K562 (cell line): Measurements from ENCODE around the gene ADAMTS7. TPM values are rescaled to one million over a fixed set of nuclear protein-coding genes. Genes with fewer than 3 reads are reported as not detected.

Source experiments
- ATAC-seq: fragments of 200-7000 bp; cut with Tn5 transposase; 3 replicates; pipeline ENCODE4 v1.9.1; 2020; ENCODE audit warnings: moderate library complexity
- BruUV-seq: library from RNA; stranded (reverse); fragments of 400-500 nt; replicated peaks from 2 replicates; lab custom pipeline; 2021; lab: Mats Ljungman, UMichigan
- CTCF ChIA-PET: fragments of 300-600 bp; formaldehyde crosslinking; extraction: SDS; loops from one replicate; lab custom pipeline; 2021; ENCODE audit warnings: low intra/inter-chr PET ratio; lab: Yijun Ruan, JAX
- POLR2A ChIA-PET: fragments of 300-600, 350-650 bp; sonication (Branson Sonifier 250); formaldehyde crosslinking; extraction: SDS; loops from one replicate; lab custom pipeline; 2021; ENCODE audit warnings: antibody characterized with exemption, inconsistent platforms; lab: Yijun Ruan, JAX
- DNase-seq, 4 experiments: peaks; one replicate each; pipeline versions ENCODE4 v3.0.0 to v3.0.0-alpha.2; 2011 to 2018; ENCODE audit warnings: low spot score in 3 of 4, mixed read lengths in 3 of 4; ENCODE audit errors: extremely low read depth in 1 of 4
- FAIRE-seq: peaks from 2 replicates; lab custom pipeline; 2011; peaks lifted over from hg19 to GRCh38; lab: Jason Lieb, UNC
- H2AFZ ChIP-seq: 2 replicates; pipeline ENCODE4 v1.6.0; 2011; ENCODE audit warnings: low read depth, low read length, control low read depth, inconsistent platforms
- H3K27ac ChIP-seq: fragments of 200-600 bp; 3 replicates; pipeline ENCODE4 v1.8.0; 2011; ENCODE audit warnings: low read depth, mild to moderate bottlenecking, control low read depth, inconsistent platforms, low read length, moderate library complexity, mixed read lengths; ENCODE audit errors: extremely low read depth
- H3K27me3 ChIP-seq, 2 experiments: fragments of 300-600 bp in 1 of 2; 2 replicates in 1 of 2; 3 replicates in 1 of 2; pipeline versions ENCODE4 v1.6.0 to v1.8.0; 2011; ENCODE audit warnings: inconsistent platforms in 2 of 2, low read length in 2 of 2, mild to moderate bottlenecking in 1 of 2, mixed read lengths in 1 of 2, moderate library complexity in 1 of 2; ENCODE audit not compliant: control insufficient read depth in 2 of 2, insufficient read depth in 2 of 2
- H3K36me3 ChIP-seq: fragments of 300-600 bp; 3 replicates; pipeline ENCODE4 v1.8.0; 2011; ENCODE audit warnings: mild to moderate bottlenecking, low read length, inconsistent platforms; ENCODE audit not compliant: control insufficient read depth, insufficient read depth
- H3K4me1 ChIP-seq, 2 experiments: fragments of 200-600 bp in 1 of 2; replicated peaks in 1 of 2; 2 replicates in 1 of 2; 3 replicates in 1 of 2; pipeline versions ENCODE4 v1.5.1 to v1.8.0; 2011; ENCODE audit warnings: inconsistent platforms in 2 of 2, low read length in 2 of 2, mild to moderate bottlenecking in 1 of 2, mixed read lengths in 1 of 2, moderate library complexity in 1 of 2; ENCODE audit not compliant: control insufficient read depth in 2 of 2, insufficient read depth in 2 of 2
- H3K4me2 ChIP-seq: 2 replicates; pipeline ENCODE4 v1.6.1; 2011; ENCODE audit warnings: low read length, control low read depth, inconsistent platforms, mixed read lengths; ENCODE audit not compliant: insufficient read depth
- H3K4me3 ChIP-seq: fragments of 200-600 bp; sonication (generic), shearing (Covaris generic); 2 replicates; pipeline ENCODE4 v1.5.1; 2016; ENCODE audit warnings: control low read depth, inconsistent platforms
- H3K79me2 ChIP-seq: fragments of 200-600 bp; 3 replicates; pipeline ENCODE4 v1.8.0; 2011; ENCODE audit warnings: low read length, inconsistent platforms; ENCODE audit not compliant: control insufficient read depth, insufficient read depth
- H3K9ac ChIP-seq, 2 experiments: 2 replicates each; pipeline versions ENCODE4 v1.6.0 to v1.6.1; 2011; ENCODE audit warnings: low read depth in 2 of 2, low read length in 2 of 2, control low read depth in 1 of 2, inconsistent platforms in 1 of 2, mild to moderate bottlenecking in 1 of 2, mixed read lengths in 1 of 2; ENCODE audit not compliant: insufficient read depth in 1 of 2
- H3K9me1 ChIP-seq: one replicate; pipeline ENCODE4 v1.6.0; 2011; ENCODE audit warnings: inconsistent platforms, mild to moderate bottlenecking, low read length, moderate library complexity; ENCODE audit not compliant: control insufficient read depth, insufficient read depth
- H3K9me3 ChIP-seq: replicated peaks from 2 replicates; pipeline ENCODE4 v1.5.1; 2011; ENCODE audit warnings: low read depth, low read length, inconsistent platforms; ENCODE audit not compliant: control insufficient read depth, insufficient read depth
- H4K20me1 ChIP-seq: replicated peaks from 2 replicates; pipeline ENCODE4 v1.6.1; 2011; ENCODE audit warnings: low read length, inconsistent platforms, mixed read lengths; ENCODE audit not compliant: control insufficient read depth, insufficient read depth
- CBX2 ChIP-seq: fragments of 200-600 bp; sonication (generic); IDR thresholded peaks from one replicate; pipeline ENCODE4 v1.6.1; 2012; ENCODE audit warnings: mild to moderate bottlenecking, low read length, inconsistent platforms; ENCODE audit not compliant: insufficient read depth, poor library complexity, severe bottlenecking
- NR3C1 ChIP-seq: sonication (generic); formaldehyde crosslinking; IDR thresholded peaks from 2 replicates; pipeline ENCODE4 v1.8.1; 2022; ENCODE audit warnings: missing genetic modification reagents
- RERE ChIP-seq: sonication (generic); formaldehyde crosslinking; IDR thresholded peaks from 2 replicates; pipeline ENCODE4 v1.8.0; 2023; ENCODE audit warnings: missing genetic modification reagents, mild to moderate bottlenecking, borderline replicate concordance
- ZFPM2 ChIP-seq: fragments of 250-450 bp; sonication (Bioruptor Pico); IDR thresholded peaks from 2 replicates; pipeline ENCODE4 v1.5.1; 2022; ENCODE audit warnings: mild to moderate bottlenecking
- WGBS: fragments of 100-300 bp; shearing (Covaris generic); methylation state at CpG from one replicate; pipeline ENCODE4 v1.1.6; 2016; ENCODE audit warnings: low coverage, mixed read lengths; ENCODE audit not compliant: insufficient coverage; ENCODE audit errors: missing lambda C conversion rate; 5-methylcytosine and 5-hydroxymethylcytosine counted together
- in situ Hi-C: fragments of 300-500 bp; cut with MboI; formaldehyde crosslinking; loops from 4 replicates; pipeline ENCODE4 v1.15.0; 2018; ENCODE audit warnings: inconsistent platforms, mixed read lengths
- intact Hi-C: fragments of 100-400 bp; cut with micrococcal nuclease; formaldehyde crosslinking; loops from 2 replicates; pipeline ENCODE4 v1.14.2; 2022
- polyA plus RNA-seq, 8 experiments: library from polyadenylated mRNA; depleted of rRNA in 4 of 8; stranded (reverse) in 5 of 8; unstranded in 3 of 8; fragments of >200 nt; fragmentation: Nextera tagmentation in 2 of 8; fragmentation: Illumina TruSeq in 1 of 8; extraction: Ambion mirVana in 2 of 8; extraction: Trizol in 1 of 8; gene quantifications; 2 replicates each; pipeline versions ENCODE4 v1.2.1 to v1.2.3, GENCODE V29; 2011 to 2014; ENCODE audit warnings: inconsistent platforms in 1 of 8, missing spikeins in 1 of 8
- total RNA-seq, 7 experiments: library from RNA; depleted of rRNA in 6 of 7; stranded (reverse); fragments of >200 nt in 6 of 7; fragmentation: Illumina TruSeq in 2 of 7; extraction: Trizol in 2 of 7; gene quantifications; 2 replicates each; pipeline versions ENCODE4 v1.2.1 to v1.2.3, GENCODE V29; 2011 to 2021; ENCODE audit warnings: low replicate concordance in 1 of 7

ADAMTS7 gene
- total and polyA plus RNA-seq, 9 of the 15 experiments (the other 6 are each of a cell fraction or from before 2014, with no cell fraction given): 0.05 to 0.07 TPM; not detected in 7

DNA sequence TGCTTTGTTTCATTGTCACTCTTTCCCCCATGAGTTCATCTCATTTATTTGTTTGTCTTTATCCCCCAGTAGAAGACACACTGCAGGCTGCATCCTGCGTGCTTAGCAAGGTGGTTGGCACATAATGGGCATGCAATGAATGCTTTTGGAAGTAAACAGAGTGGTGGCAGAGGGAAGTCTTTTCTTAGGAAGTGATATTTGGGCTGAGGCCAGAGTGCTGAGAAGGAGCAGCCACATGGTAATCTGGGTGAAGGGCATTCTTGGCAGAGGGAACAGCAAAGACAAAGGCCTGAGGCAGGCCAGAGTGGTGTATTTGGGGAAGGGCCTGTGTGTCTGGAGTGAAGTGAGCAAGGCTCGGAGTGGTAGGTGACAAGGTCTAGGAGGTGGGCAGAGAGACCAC, 17.7 kb upstream of the ADAMTS7 start:
- Histone ChIP-seq H3K9ac (no peak overlapping the region), H3K9me3 (no peaks in the 10 kb centered on the region), H3K36me3 (no peaks in the 10 kb centered on the region), H3K9me1 (no peaks in the 10 kb centered on the region), H3K4me2 (no peak overlapping the region), H3K27ac (no peak overlapping the region), H2AFZ (no peak overlapping the region), H4K20me1 (no peaks in the 10 kb centered on the region; the same call in 1 of the 2 replicates), H3K79me2 (no peaks in the 10 kb centered on the region), H3K27me3 (peaks cover 40 to 48% of the 10 kb centered on the region in 2 experiments; a peak in 4 of 5 replicates), H3K4me3 (no peak overlapping the region), H3K4me1 (peaks cover 0 to 17% of the 10 kb centered on the region in 2 experiments; a peak in 2 of 5 replicates)
- ATAC-seq (no peak), DNase-seq (no peak), FAIRE-seq (no peak)
- intact Hi-C loops (no loop called here), in situ Hi-C loops (no loop called here)
- TF ChIP-seq NR3C1 (CRISPR knock-in tag) (no peak), ZFPM2 (CRISPR knock-in tag) (no peak), CBX2 (no peak), RERE (CRISPR knock-in tag) (no peak)
- ChIA-PET CTCF (no interaction called here), POLR2A (interaction anchor here (0.6 kb wide), 1 partner anchor 968 kb away, joined by 3 read pairs; no protein-coding TSS in a partner anchor)
- BruUV-seq: no TSS peak
- 3% methylated on average over 2 of the region's 2 CpGs for WGBS
